Psoas muscle (tissue), 8 donors: Measurements from ENCODE around the gene COL15A1. TPM values are rescaled to one million over a fixed set of nuclear protein-coding genes. Genes with fewer than 3 reads are reported as not detected.
A peak's percentile ranks its signal among the peaks of the same experiment; 100 is the strongest.

ENCODE experiments used
- ATAC-seq, 4 donors: fragments of 200-7000 bp; cut with Tn5 transposase; one replicate each; pipeline ENCODE4 v1.9.1; 2020; ENCODE audit warnings: moderate library complexity in 3 of 4, mild to moderate bottlenecking in 2 of 4
- DNase-seq, 2 donors: peaks; one replicate each; pipeline ENCODE4 v3.0.0-alpha.2; 2020
- H3K27ac ChIP-seq: fragments of 200-600 bp; one replicate; pipeline ENCODE4 v1.8.0; 2022
- H3K27me3 ChIP-seq, 3 donors: fragments of 200-600 bp in 1 of 3; one replicate each; pipeline versions ENCODE4 v1.6.1 to v1.8.0; 2013 to 2022; ENCODE audit warnings: low read length in 2 of 3, mild to moderate bottlenecking in 2 of 3, moderate library complexity in 1 of 3; ENCODE audit not compliant: insufficient read depth in 3 of 3
- H3K36me3 ChIP-seq, 2 donors: fragments of 200-600 bp in 1 of 2; one replicate each; pipeline versions ENCODE4 v1.6.1 to v1.8.0; 2013 to 2022; ENCODE audit warnings: low read depth in 1 of 2, mild to moderate bottlenecking in 1 of 2, moderate library complexity in 1 of 2; ENCODE audit not compliant: insufficient read depth in 1 of 2
- H3K4me1 ChIP-seq: fragments of 200-600 bp; one replicate; pipeline ENCODE4 v1.8.0; 2022
- H3K4me3 ChIP-seq: fragments of 200-600 bp; one replicate; pipeline ENCODE4 v1.8.0; 2022; ENCODE audit warnings: mild to moderate bottlenecking
- H3K9me3 ChIP-seq: fragments of 200-600 bp; one replicate; pipeline ENCODE4 v1.8.0; 2022
- WGBS, 3 donors: extraction: QIAGEN DNeasy Blood & Tissue Kit; methylation state at CpG; one replicate each; pipeline versions ENCODE4 v1.1.6 to v1.1.7; 2013; 5-methylcytosine and 5-hydroxymethylcytosine counted together
- intact Hi-C, 2 donors: fragments of 100-400 bp; cut with DNase I; formaldehyde crosslinking; loops; one replicate each; pipeline versions ENCODE4 v1.11.0 to v1.14.2; 2022
- polyA plus RNA-seq, 3 donors: library from polyadenylated mRNA; stranded (reverse); fragments of 200-250 nt; gene quantifications; one replicate each; pipeline ENCODE4 v1.2.3, GENCODE V29; 2013
- total RNA-seq, 4 donors: library from RNA; stranded (reverse); fragmentation: NEBNext Ultra II Directional in 2 of 4; extraction: Animal tissue kit (Norgen Biotek cat#: 25700) in 2 of 4; gene quantifications; one replicate each; pipeline versions ENCODE4 v1.2.1 to v1.2.4, GENCODE V29; 2021 to 2023
- TF ChIP-seq, protein P1 (sequence below): fragments of 200-600 bp; IDR thresholded peaks from one replicate; pipeline ENCODE4 v1.8.0; 2022; ENCODE audit warnings: antibody characterized with exemption
- donor health status: healthy with polysubstance abuse.
- donor health status: DM: no; HTN: no; CAD: no; lungs with moderate emphysema.
- donor health status: Bipolar disorder and iron deficiency.
- donor health status: healthy.
- donor health status: DM: yes; HTN: yes; CAD: no.
- donor health status: DM: no; HTN: no; CAD: no.
- donor health status: DM: no; HTN: no; CAD: no.
- donor health status: DM: yes; HTN: yes; CAD: no.

Gene COL15A1
- total and polyA plus RNA-seq, 7 donors: 2.9 to 34.7 (median 7.5) TPM

DNA sequence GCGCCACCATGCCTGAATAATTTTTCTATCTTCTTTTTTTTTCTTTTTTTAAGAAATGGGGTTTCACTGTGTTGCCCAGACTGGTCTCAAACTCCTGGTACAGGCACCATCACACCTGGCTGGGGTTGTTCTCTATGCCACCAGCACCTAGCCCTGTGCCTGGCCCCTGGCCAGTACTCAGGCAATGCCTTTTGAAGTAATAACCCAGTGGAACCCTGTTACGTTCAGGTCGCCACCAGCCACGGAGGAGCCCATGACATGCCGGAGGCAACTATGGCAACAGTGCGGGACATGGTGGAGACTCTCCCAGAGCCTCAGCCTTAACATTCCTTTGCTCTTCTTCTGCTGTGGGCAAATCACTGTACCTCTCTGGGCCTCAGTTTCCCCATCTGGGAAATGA lies 14.1 kb downstream of the COL15A1 start:
- 55 to 68% (median 56%) methylated on average over 6 of the region's 6 CpGs for WGBS, 3 donors
- ATAC-seq: peak in 1 of 4 donors; percentile 10
- H3K27ac ChIP-seq: peak overlapping the region; percentile 65
- no peaks in the 10 kb centered on the region for H3K36me3 ChIP-seq
- H3K9me3 ChIP-seq: no peaks in the 10 kb centered on the region
- H3K27me3 ChIP-seq: peaks cover 0 to 24% (median 1%) of the 10 kb centered on the region in 3 donors
- TF ChIP-seq, protein P1, sequence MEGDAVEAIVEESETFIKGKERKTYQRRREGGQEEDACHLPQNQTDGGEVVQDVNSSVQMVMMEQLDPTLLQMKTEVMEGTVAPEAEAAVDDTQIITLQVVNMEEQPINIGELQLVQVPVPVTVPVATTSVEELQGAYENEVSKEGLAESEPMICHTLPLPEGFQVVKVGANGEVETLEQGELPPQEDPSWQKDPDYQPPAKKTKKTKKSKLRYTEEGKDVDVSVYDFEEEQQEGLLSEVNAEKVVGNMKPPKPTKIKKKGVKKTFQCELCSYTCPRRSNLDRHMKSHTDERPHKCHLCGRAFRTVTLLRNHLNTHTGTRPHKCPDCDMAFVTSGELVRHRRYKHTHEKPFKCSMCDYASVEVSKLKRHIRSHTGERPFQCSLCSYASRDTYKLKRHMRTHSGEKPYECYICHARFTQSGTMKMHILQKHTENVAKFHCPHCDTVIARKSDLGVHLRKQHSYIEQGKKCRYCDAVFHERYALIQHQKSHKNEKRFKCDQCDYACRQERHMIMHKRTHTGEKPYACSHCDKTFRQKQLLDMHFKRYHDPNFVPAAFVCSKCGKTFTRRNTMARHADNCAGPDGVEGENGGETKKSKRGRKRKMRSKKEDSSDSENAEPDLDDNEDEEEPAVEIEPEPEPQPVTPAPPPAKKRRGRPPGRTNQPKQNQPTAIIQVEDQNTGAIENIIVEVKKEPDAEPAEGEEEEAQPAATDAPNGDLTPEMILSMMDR: no peak
- no peak for DNase-seq
- no peak overlapping the region for H3K4me3 ChIP-seq
- H3K4me1 ChIP-seq: no peaks in the 10 kb centered on the region
- intact Hi-C loops: no loop called here

DNA sequence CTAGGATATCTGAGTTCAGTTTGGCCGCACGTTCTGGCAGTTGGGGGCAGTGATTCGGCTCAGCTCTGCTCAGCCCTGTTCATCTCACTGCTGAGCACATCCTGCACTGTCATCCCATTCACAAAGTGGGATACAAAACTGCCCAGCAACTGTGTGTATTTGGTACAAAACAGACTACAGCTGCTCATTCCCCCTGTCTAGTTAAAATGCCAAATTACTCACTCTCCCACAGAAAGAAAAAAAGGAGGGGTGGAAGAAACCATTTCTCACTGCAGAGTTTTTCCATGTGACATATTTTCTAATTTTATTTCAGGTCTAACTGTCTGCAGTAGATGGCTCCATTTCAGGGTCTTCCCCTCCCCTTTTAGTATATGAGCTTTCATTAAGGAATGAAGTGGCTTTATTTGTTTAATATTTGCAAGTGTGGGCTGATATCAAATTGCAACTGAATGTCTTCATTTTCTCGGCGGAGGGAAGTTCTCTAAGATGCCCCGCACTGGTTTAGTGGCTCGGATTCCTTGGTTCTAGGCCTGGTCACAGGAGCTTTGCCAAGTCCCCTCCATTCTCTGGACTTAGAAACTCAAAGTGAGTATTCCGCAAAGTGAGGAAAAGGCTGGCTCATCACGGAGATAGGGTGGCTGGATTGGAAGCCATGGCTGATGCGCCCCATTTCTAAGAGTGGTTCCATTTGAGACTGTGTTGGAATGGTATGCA lies 14.7 kb downstream of the COL15A1 start:
- Histone ChIP-seq H3K27me3 (peaks cover 0 to 21% (median 1%) of the 10 kb centered on the region in 3 donors), H3K4me3 (no peak overlapping the region), H3K4me1 (no peaks in the 10 kb centered on the region), H3K36me3 (no peaks in the 10 kb centered on the region), H3K27ac (peak overlapping the region; percentile 65), H3K9me3 (no peaks in the 10 kb centered on the region)
- DNase-seq: no peak
- ATAC-seq: peak in 3 of 4 donors; percentile 64 to 78 (median 69)
- TF ChIP-seq, protein P1: no peak
- intact Hi-C loops: no loop called here
- WGBS, 3 donors: 20 to 42% (median 29%) methylated on average over 10 of the region's 10 CpGs

DNA sequence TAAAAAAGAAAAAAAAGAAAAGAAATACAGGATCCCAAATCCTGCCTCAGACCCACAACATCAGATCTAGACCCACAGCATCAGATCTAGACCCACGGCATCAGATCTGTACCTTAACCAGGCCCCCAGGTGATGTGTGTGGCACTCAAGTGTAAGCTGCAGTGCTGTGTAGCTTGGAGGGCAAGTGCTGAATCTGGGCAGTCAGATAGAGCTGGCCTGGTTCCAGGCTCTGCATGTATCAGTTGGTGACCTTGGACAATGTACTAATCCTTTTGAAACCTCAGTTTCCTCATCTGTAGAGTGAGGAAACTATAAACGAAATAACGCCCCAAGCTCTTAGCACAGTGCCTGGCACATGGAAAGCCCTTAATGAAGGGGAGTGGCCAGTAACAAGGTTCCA lies 16.7 kb downstream of the COL15A1 start:
- no peak for ATAC-seq
- Histone ChIP-seq H3K27me3 (peaks cover 0 to 21% (median 1%) of the 10 kb centered on the region in 3 donors), H3K36me3 (no peaks in the 10 kb centered on the region), H3K4me3 (no peak overlapping the region), H3K27ac (no peak overlapping the region), H3K4me1 (no peaks in the 10 kb centered on the region), H3K9me3 (no peaks in the 10 kb centered on the region)
- intact Hi-C loops: no loop called here
- TF ChIP-seq, protein P1: no peak
- 59 to 82% (median 71%) methylated on average over 3 of the region's 3 CpGs for WGBS, 3 donors
- no peak for DNase-seq

DNA sequence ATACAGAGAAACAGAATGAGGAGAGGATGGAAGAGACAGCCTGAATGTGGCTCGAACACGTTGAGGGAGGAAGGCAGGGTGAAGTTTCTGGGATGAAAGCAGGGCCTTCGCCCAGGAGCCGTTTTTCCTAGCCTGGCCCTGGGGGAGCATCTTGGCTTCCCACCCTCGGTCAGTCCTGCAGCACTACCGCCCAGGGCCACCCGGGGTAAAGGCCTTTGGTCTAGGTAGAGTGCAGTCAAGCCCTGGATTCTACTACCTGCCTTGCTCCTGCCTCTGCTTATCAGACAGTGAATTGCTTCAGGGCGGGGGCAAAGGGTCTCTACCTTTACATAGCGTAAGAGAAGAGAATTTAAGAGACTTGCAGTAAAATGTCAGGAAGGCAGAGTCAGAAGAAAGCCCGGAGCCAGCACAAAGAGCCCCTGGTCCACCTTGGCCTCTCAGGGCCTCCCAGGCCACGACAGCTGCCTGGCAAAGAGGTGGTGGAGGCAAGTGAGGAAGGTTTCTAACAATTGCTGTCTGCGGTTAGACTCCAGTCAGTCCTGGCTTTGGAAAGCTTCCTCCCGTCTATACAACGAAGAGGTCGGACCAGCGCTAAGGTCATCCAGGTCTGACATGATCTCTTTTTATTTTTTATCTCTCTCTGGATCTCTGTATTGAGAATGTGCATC lies 17.9 kb downstream of the COL15A1 start:
- DNase-seq (no peak), ATAC-seq (no peak)
- TF ChIP-seq, protein P1: no peak
- 35 to 54% (median 36%) methylated on average over 16 of the region's 16 CpGs for WGBS, 3 donors
- intact Hi-C loops: no loop called here
- Histone ChIP-seq H3K36me3 (no peaks in the 10 kb centered on the region), H3K27me3 (peaks cover 0 to 21% (median 1%) of the 10 kb centered on the region in 3 donors), H3K4me1 (no peaks in the 10 kb centered on the region), H3K4me3 (no peak overlapping the region), H3K9me3 (no peaks in the 10 kb centered on the region), H3K27ac (no peak overlapping the region)
